Stomach smooth muscle (tissue), 2 donors: Measurements from ENCODE around the gene NF1.

Source experiments
- H3K27ac ChIP-seq: one replicate; pipeline ENCODE4 v1.7.0; 2013; ENCODE audit warnings: mild to moderate bottlenecking, low read length, inconsistent platforms
- H3K27me3 ChIP-seq, 2 donors: one replicate each; pipeline ENCODE4 v1.7.0; 2013; ENCODE audit warnings: low read length in 2 of 2; ENCODE audit not compliant: insufficient read depth in 2 of 2, control insufficient read depth in 1 of 2
- H3K36me3 ChIP-seq, 2 donors: one replicate each; pipeline ENCODE4 v1.7.0; 2013; ENCODE audit warnings: low read length in 2 of 2; ENCODE audit not compliant: control insufficient read depth in 2 of 2, insufficient read depth in 2 of 2
- H3K4me1 ChIP-seq: one replicate; pipeline ENCODE4 v1.7.0; 2013; ENCODE audit warnings: low read length; ENCODE audit not compliant: control insufficient read depth, insufficient read depth
- H3K4me3 ChIP-seq, 2 donors: one replicate each; pipeline ENCODE4 v1.7.0; 2013; ENCODE audit warnings: low read length in 2 of 2
- H3K9ac ChIP-seq, 2 donors: one replicate each; pipeline ENCODE4 v1.7.0; 2013; ENCODE audit warnings: low read length in 2 of 2, mild to moderate bottlenecking in 1 of 2
- H3K9me3 ChIP-seq, 2 donors: one replicate each; pipeline ENCODE4 v1.7.0; 2013; ENCODE audit warnings: low read length in 2 of 2; ENCODE audit not compliant: control insufficient read depth in 2 of 2
- donor health status: healthy.
- donor health status: Pancreatic carcinoma.

Gene NF1

GRCh38 chr17:31415004-31415454 lies 320.3 kb downstream of the NF1 start:
- H3K4me1 ChIP-seq = no peaks in the 10 kb centered on the region
- no peaks in the 10 kb centered on the region for H3K9me3 ChIP-seq
- H3K9ac ChIP-seq = no peak overlapping the region
- no peak overlapping the region for H3K27ac ChIP-seq
- no peaks in the 10 kb centered on the region for H3K36me3 ChIP-seq
- peaks cover 0 to 7% of the 10 kb centered on the region in 2 donors for H3K27me3 ChIP-seq
- H3K4me3 ChIP-seq = no peak overlapping the region

GRCh38 chr17:31415640-31416502 lies 321.1 kb downstream of the NF1 start:
- Histone ChIP-seq H3K27me3 (peaks cover 0 to 7% of the 10 kb centered on the region in 2 donors), H3K4me1 (no peaks in the 10 kb centered on the region), H3K9me3 (no peaks in the 10 kb centered on the region), H3K9ac (no peak overlapping the region), H3K27ac (no peak overlapping the region), H3K4me3 (no peak overlapping the region), H3K36me3 (no peaks in the 10 kb centered on the region)

GRCh38 chr17:31416503-31416923 lies 321.7 kb downstream of the NF1 start:
- no peak overlapping the region for H3K4me3 ChIP-seq
- no peak overlapping the region for H3K9ac ChIP-seq
- no peaks in the 10 kb centered on the region for H3K4me1 ChIP-seq
- peaks cover 0 to 7% of the 10 kb centered on the region in 2 donors for H3K27me3 ChIP-seq
- H3K36me3 ChIP-seq = no peaks in the 10 kb centered on the region
- H3K27ac ChIP-seq = no peak overlapping the region
- H3K9me3 ChIP-seq = no peaks in the 10 kb centered on the region

GRCh38 chr17:31417051-31417792 lies 322.4 kb downstream of the NF1 start:
- Histone ChIP-seq H3K4me1 (no peaks in the 10 kb centered on the region), H3K9me3 (no peaks in the 10 kb centered on the region), H3K9ac (no peak overlapping the region), H3K4me3 (no peak overlapping the region), H3K27ac (no peak overlapping the region), H3K27me3 (peaks cover 0 to 5% of the 10 kb centered on the region in 2 donors), H3K36me3 (no peaks in the 10 kb centered on the region)

GRCh38 chr17:31418773-31419350 lies 324.1 kb downstream of the NF1 start:
- Histone ChIP-seq H3K27ac (no peak overlapping the region), H3K4me1 (no peaks in the 10 kb centered on the region), H3K9ac (no peak overlapping the region), H3K4me3 (no peak overlapping the region), H3K9me3 (no peaks in the 10 kb centered on the region), H3K36me3 (no peaks in the 10 kb centered on the region), H3K27me3 (peaks cover 0 to 6% of the 10 kb centered on the region in 2 donors)

GRCh38 chr17:31422443-31422842 lies 327.7 kb downstream of the NF1 start:
- no peak overlapping the region for H3K4me3 ChIP-seq
- no peaks in the 10 kb centered on the region for H3K36me3 ChIP-seq
- peaks cover 6 to 8% of the 10 kb centered on the region in 2 donors for H3K27me3 ChIP-seq
- H3K27ac ChIP-seq = no peak overlapping the region
- no peaks in the 10 kb centered on the region for H3K9me3 ChIP-seq
- H3K9ac ChIP-seq = no peak overlapping the region
- peaks cover 2% of the 10 kb centered on the region for H3K4me1 ChIP-seq

GRCh38 chr17:31424944-31425281 lies 330.1 kb downstream of the NF1 start:
- Histone ChIP-seq H3K9ac (no peak overlapping the region), H3K27ac (no peak overlapping the region), H3K4me1 (peaks cover 2% of the 10 kb centered on the region), H3K36me3 (no peaks in the 10 kb centered on the region), H3K4me3 (no peak overlapping the region), H3K27me3 (peaks cover 11 to 16% of the 10 kb centered on the region in 2 donors), H3K9me3 (no peaks in the 10 kb centered on the region)

DNA sequence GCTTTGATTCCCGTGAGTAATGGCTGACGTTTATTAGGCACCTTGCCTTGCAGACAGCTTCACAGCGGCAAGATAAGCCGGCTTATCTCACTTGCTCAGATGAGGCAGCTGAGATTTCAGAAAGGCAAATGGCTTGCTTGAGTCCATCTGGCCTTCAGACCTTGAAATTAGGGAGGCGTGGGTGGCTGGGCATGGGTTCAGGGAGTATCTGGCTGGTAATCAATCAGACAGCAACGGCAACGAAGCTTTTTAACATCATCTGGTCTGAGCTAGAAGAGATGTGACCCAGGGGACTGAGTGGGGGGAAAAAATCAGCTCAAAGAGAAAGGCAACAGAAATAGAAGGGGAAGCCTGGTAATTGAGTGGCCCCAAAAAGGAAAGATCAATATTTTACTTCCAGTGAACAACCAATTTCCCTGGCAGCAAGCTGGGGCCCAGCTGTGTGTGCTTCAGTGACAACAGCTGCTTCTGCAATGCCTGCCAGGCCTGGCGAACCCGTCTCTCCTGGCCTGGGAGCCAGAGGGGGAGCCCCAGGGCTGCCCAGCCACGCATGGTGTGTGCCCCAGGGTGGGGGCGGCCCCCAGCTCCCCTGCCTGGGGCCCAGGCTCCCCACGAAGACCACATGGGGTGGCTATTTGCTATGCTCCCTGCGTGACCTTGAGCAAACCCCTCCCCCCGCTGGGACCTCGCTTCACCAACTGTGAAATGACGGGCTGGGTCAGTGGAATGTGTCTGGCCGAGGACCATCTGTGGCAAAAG lies 330.7 kb downstream of the NF1 start:
- H3K27me3 ChIP-seq = peaks cover 12 to 18% of the 10 kb centered on the region in 2 donors
- no peak overlapping the region for H3K9ac ChIP-seq
- no peaks in the 10 kb centered on the region for H3K36me3 ChIP-seq
- H3K27ac ChIP-seq = no peak overlapping the region
- peaks cover 2% of the 10 kb centered on the region for H3K4me1 ChIP-seq
- H3K9me3 ChIP-seq = no peaks in the 10 kb centered on the region
- H3K4me3 ChIP-seq = no peak overlapping the region
